NCI-H1930 (cell line): Measurements from ENCODE around the gene CSF1R.

Experiments used
- DNase-seq, 2 experiments: peaks; one replicate each; lab custom pipeline; 2025; lab: John Stamatoyannopoulos, UW

CSF1R gene

GRCh38 chr5:150085950-150086715 lies at the start of gene CSF1R:
Gene CSF1R (minus strand): TSS chr5:150086554. CDS start chr5:150086427, 127 bp downstream.
- DNase-seq: no peak

GRCh38 chr5:150135557-150136304 lies 49.4 kb upstream of the CSF1R start:
- no peak for DNase-seq

- DNase-seq: no peak
These were observed 47.8 kb upstream of the CSF1R start for GRCh38 chr5:150134198-150134588.

GRCh38 chr5:150133581-150134197 lies 47.3 kb upstream of the CSF1R start:
- DNase-seq: no peak

GRCh38 chr5:150132740-150133139 lies 46.4 kb upstream of the CSF1R start:
- DNase-seq: no peak

GRCh38 chr5:150131978-150132694 lies 45.8 kb upstream of the CSF1R start:
- no peak for DNase-seq

- no peak for DNase-seq
These were observed 45.1 kb upstream of the CSF1R start for GRCh38 chr5:150131461-150131860.

- no peak for DNase-seq
These were observed 44.2 kb upstream of the CSF1R start for GRCh38 chr5:150130493-150130922.

GRCh38 chr5:150129813-150130492 lies 43.6 kb upstream of the CSF1R start:
- no peak for DNase-seq

- DNase-seq: no peak
These were observed 43.1 kb upstream of the CSF1R start for GRCh38 chr5:150129454-150129812.

- no peak for DNase-seq
These were observed 40.5 kb upstream of the CSF1R start for GRCh38 chr5:150126921-150127265.

- DNase-seq: no peak
These were observed 40.0 kb upstream of the CSF1R start for GRCh38 chr5:150126199-150126920.

GRCh38 chr5:150125334-150125733 lies 39.0 kb upstream of the CSF1R start:
- DNase-seq: no peak

GRCh38 chr5:150124596-150124995 lies 38.2 kb upstream of the CSF1R start:
- no peak for DNase-seq

GRCh38 chr5:150124111-150124557 lies 37.8 kb upstream of the CSF1R start:
- no peak for DNase-seq

- no peak for DNase-seq
These were observed 37.2 kb upstream of the CSF1R start for GRCh38 chr5:150123542-150123941.

- DNase-seq: no peak
These were observed 36.5 kb upstream of the CSF1R start for GRCh38 chr5:150122536-150123481.

GRCh38 chr5:150122158-150122510 lies 35.8 kb upstream of the CSF1R start:
- DNase-seq: no peak

GRCh38 chr5:150121448-150122157 lies 35.2 kb upstream of the CSF1R start:
- no peak for DNase-seq
